Duodenal mucosa (tissue), 2 donors: Measurements from ENCODE around the gene TLE5.
A peak's percentile ranks its signal among the peaks of the same experiment; 100 is the strongest.

Source experiments
- H3K27ac ChIP-seq: one replicate; pipeline ENCODE4 v1.7.0; 2013; ENCODE audit warnings: low read depth, low read length
- H3K27me3 ChIP-seq, 2 donors: one replicate each; pipeline ENCODE4 v1.7.0; 2013; ENCODE audit warnings: low read length in 2 of 2, control low read depth in 1 of 2; ENCODE audit not compliant: insufficient read depth in 2 of 2, control insufficient read depth in 1 of 2
- H3K36me3 ChIP-seq, 2 donors: one replicate each; pipeline ENCODE4 v1.7.0; 2013; ENCODE audit warnings: low read length in 2 of 2, control low read depth in 1 of 2; ENCODE audit not compliant: insufficient read depth in 2 of 2, control insufficient read depth in 1 of 2
- H3K4me1 ChIP-seq, 2 donors: one replicate each; pipeline ENCODE4 v1.7.0; 2013; ENCODE audit warnings: low read length in 2 of 2, control low read depth in 1 of 2; ENCODE audit not compliant: insufficient read depth in 2 of 2, control insufficient read depth in 1 of 2
- H3K4me3 ChIP-seq, 2 donors: one replicate each; pipeline ENCODE4 v1.7.0; 2013; ENCODE audit warnings: low read length in 2 of 2, low read depth in 1 of 2
- H3K9ac ChIP-seq, 2 donors: one replicate each; pipeline ENCODE4 v1.7.0; 2013; ENCODE audit warnings: low read length in 2 of 2, low read depth in 1 of 2
- H3K9me3 ChIP-seq, 2 donors: one replicate each; pipeline ENCODE4 v1.7.0; 2013; ENCODE audit warnings: low read length in 2 of 2, control low read depth in 1 of 2; ENCODE audit not compliant: control insufficient read depth in 1 of 2

The TLE5 gene

GRCh38 chr19:3035542-3036118 lies 26.7 kb downstream of the TLE5 start:
- Histone ChIP-seq H3K9me3 (no peaks in the 10 kb centered on the region), H3K27me3 (no peaks in the 10 kb centered on the region), H3K4me1 (peaks cover 10 to 18% of the 10 kb centered on the region in 2 donors), H3K36me3 (no peaks in the 10 kb centered on the region), H3K27ac (peak overlapping the region; percentile 78), H3K4me3 (peak overlapping the region; percentile 78 to 82), H3K9ac (peak overlapping the region; percentile 77 to 86)

DNA sequence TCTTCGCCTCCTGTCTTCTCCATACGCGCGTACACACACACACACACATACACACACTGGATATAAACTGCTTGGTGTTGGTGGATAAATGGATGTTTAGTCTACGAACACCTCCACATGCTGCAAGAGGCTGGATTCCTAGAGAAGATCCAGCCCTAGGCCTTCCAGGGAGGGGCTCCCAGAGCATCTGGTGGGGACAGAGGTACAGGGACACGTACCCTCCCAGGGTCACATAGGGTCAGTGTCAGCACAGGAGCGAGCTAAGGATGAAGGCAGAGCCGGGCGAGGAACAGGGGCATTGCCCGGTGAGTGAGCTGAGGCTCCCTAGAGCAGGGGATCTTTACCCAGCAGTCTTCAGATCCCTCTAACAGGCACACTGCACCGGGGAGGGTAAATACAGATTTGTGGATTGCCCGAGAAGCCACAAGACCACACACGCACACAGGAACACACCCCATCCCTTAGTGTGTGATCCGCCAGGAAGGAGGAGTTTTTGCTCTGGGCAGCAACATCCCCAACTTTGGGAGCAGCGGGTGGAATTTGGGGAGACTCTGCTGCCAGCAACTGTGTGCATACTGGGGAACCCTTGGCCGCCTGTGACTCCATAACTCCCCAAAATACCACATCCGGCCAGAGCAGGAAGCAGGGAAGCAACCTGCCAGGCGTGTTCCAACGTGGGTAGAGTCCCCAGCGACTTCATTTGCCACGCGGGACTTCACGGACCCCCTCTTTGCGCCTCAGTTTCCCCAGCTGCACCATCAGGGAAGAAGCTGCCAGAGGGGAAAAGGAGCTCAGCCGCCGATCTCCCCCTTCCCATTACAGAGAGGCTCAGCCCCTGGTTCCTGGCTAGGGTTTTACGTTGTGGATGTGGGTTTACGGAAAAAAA lies 27.4 kb downstream of the TLE5 start:
- H3K4me1 ChIP-seq: peaks cover 10 to 18% of the 10 kb centered on the region in 2 donors
- no peaks in the 10 kb centered on the region for H3K36me3 ChIP-seq
- H3K9me3 ChIP-seq: no peaks in the 10 kb centered on the region
- peak overlapping the region; percentile 77 to 86 for H3K9ac ChIP-seq
- H3K27ac ChIP-seq: peak overlapping the region; percentile 78
- H3K27me3 ChIP-seq: peaks cover 0 to 6% of the 10 kb centered on the region in 2 donors
- H3K4me3 ChIP-seq: peak overlapping the region; percentile 78 to 82

GRCh38 chr19:3034406-3034655 lies 28.0 kb downstream of the TLE5 start:
- H3K9ac ChIP-seq: peak overlapping the region; percentile 77 to 86
- H3K9me3 ChIP-seq: no peaks in the 10 kb centered on the region
- no peaks in the 10 kb centered on the region for H3K36me3 ChIP-seq
- peak overlapping the region; percentile 78 to 82 for H3K4me3 ChIP-seq
- peaks cover 10 to 18% of the 10 kb centered on the region in 2 donors for H3K4me1 ChIP-seq
- H3K27ac ChIP-seq: no peak overlapping the region
- peaks cover 0 to 7% of the 10 kb centered on the region in 2 donors for H3K27me3 ChIP-seq

DNA sequence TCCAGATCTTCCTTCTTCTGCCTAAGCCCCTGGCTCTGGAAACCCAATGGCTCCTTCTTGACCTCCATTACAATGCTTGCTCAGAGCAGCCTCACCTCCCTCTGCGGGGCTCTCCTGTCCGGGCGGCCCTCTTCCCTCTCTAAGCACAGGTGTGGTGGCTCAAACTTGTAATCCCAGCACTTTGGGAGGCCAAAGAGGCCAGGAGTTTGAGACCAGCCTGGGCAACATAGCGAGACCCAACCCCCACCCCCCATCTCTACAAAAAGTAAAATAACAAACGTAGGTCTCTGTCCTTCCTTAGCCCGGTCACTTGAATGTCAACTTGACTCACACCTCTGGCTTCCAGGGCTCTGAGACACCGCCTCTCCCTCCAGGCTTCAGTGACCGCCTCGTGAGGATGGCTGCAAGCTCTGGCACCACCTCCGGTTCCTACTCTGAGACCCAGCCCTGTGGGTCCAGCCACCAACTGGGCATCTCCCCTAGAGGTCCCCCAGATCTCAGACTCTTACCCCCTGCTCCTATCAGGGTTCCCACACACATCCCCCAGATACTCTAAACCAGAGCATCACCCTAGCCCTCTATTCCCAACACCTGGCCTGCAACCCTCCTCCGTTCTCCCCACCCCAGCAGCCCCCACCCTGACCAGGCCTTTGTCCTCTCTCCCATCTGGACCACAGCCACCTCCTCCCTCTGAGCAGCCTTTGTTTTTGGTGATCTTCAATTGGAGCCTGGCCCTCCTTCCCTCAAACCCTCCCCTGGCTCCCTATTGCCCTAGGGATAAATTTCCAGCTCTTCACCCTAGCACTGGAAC lies 28.5 kb downstream of the TLE5 start:
- no peaks in the 10 kb centered on the region for H3K36me3 ChIP-seq
- peak overlapping the region in 1 of 2 donors; percentile 86 for H3K9ac ChIP-seq
- peaks cover 0 to 7% of the 10 kb centered on the region in 2 donors for H3K27me3 ChIP-seq
- no peaks in the 10 kb centered on the region for H3K9me3 ChIP-seq
- H3K4me3 ChIP-seq: peak overlapping the region in 1 of 2 donors; percentile 78
- H3K27ac ChIP-seq: no peak overlapping the region
- peaks cover 10 to 18% of the 10 kb centered on the region in 2 donors for H3K4me1 ChIP-seq

DNA sequence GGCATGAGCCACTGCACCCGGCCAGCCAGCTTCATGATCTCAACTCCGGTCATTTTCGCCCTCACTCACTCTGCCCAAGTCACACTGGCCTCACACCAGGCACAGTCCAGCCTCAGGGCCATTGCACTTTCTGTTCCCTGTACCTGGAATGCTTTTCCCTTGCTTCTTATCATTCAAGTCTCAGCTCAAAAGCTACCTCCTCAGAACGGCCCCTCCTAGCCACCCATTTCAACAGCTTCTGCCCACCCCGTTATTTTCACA lies 30.8 kb downstream of the TLE5 start:
- Histone ChIP-seq H3K9ac (no peak overlapping the region), H3K27me3 (peaks cover 7 to 10% of the 10 kb centered on the region in 2 donors), H3K36me3 (no peaks in the 10 kb centered on the region), H3K27ac (no peak overlapping the region), H3K9me3 (no peaks in the 10 kb centered on the region), H3K4me3 (no peak overlapping the region), H3K4me1 (peaks cover 13 to 15% of the 10 kb centered on the region in 2 donors)

GRCh38 chr19:3029065-3029923 lies 33.0 kb downstream of the TLE5 start, which contains the start of gene TLE2:
Gene TLE2, minus strand, starts transcription at chr19:3029280. Its CDS starts 376 bp downstream, at chr19:3028904.
- Histone ChIP-seq H3K27me3 (peaks cover 7 to 10% of the 10 kb centered on the region in 2 donors), H3K36me3 (no peaks in the 10 kb centered on the region), H3K9me3 (no peaks in the 10 kb centered on the region), H3K4me1 (peaks cover 15% of the 10 kb centered on the region in 2 donors), H3K9ac (peak within 1 kb of the TSS in 1 of 2 donors; percentile 48), H3K27ac (peak within 1 kb of the TSS; percentile 10), H3K4me3 (peak within 1 kb of the TSS; percentile 60)

DNA sequence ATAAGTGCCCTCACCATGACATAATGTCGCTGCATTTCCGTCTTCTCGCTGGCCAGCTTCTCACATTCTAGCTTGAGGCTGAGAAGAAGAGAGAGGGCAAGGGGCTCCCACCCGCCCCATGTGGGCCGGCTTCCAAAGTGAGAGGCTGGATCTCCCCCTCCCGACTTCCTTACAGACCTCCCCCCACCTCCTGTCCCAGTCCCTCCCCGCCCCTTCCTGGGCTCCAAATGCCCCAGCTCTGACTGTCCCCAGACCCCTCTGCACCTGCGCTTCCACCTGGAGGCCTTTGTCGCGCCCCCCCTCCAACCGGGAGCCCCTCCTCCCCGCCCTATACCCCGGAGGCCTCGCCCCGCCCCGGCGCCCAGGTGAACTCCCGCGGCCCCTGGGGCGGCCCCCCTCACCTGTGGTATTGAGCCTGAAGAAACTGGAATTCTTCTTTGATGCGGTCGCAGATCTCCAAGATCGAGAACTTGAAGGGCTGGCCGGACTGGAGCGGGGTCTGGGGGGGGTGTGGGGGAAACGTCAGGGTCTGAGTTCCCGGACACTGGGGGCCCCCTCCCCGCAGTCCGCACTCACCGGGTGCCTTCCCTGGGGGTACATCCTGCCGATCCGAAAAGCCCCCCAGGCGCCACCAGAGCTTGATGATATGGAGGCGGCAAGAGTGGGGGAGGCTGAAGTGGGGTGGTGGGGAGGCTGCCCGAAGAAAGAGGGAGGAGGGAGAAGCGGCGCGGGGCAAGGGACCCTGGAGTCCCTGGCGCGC lies 33.8 kb downstream of the TLE5 start:
- H3K36me3 ChIP-seq: no peaks in the 10 kb centered on the region
- peaks cover 7 to 10% of the 10 kb centered on the region in 2 donors for H3K27me3 ChIP-seq
- peak overlapping the region; percentile 60 for H3K4me3 ChIP-seq
- H3K4me1 ChIP-seq: peaks cover 13% of the 10 kb centered on the region in 2 donors
- no peaks in the 10 kb centered on the region for H3K9me3 ChIP-seq
- H3K9ac ChIP-seq: peak overlapping the region in 1 of 2 donors; percentile 48
- H3K27ac ChIP-seq: peak overlapping the region; percentile 10

- Histone ChIP-seq H3K4me3 (peak overlapping the region in 1 of 2 donors; percentile 60), H3K9ac (no peak overlapping the region), H3K36me3 (no peaks in the 10 kb centered on the region), H3K4me1 (peaks cover 13% of the 10 kb centered on the region in 2 donors), H3K27ac (no peak overlapping the region), H3K9me3 (no peaks in the 10 kb centered on the region), H3K27me3 (peaks cover 7 to 10% of the 10 kb centered on the region in 2 donors)
Measured at GRCh38 chr19:3027981-3028304, 34.4 kb downstream of the TLE5 start.

- Histone ChIP-seq H3K27ac (no peak overlapping the region), H3K4me1 (peaks cover 13% of the 10 kb centered on the region in 2 donors), H3K36me3 (no peaks in the 10 kb centered on the region), H3K27me3 (peaks cover 7 to 10% of the 10 kb centered on the region in 2 donors), H3K9ac (no peak overlapping the region), H3K4me3 (no peak overlapping the region), H3K9me3 (no peaks in the 10 kb centered on the region)
Measured at GRCh38 chr19:3027292-3027691, 35.0 kb downstream of the TLE5 start.
